Neutrophil (primary cell): ENCODE data around the gene GINS2.

Experiments
- H3K27ac ChIP-seq: fragments of 200-600 bp; sonication (generic); 2 replicates; pipeline ENCODE4 v1.5.1; 2016; ENCODE audit warnings: mild to moderate bottlenecking, moderate library complexity
- H3K27me3 ChIP-seq: fragments of 200-600 bp; sonication (generic); 2 replicates; pipeline ENCODE4 v1.6.0; 2016; ENCODE audit warnings: mild to moderate bottlenecking
- H3K36me3 ChIP-seq: fragments of 200-600 bp; sonication (generic); 2 replicates; pipeline ENCODE4 v1.5.1; 2017
- H3K4me1 ChIP-seq, 2 experiments: fragments of 200-600 bp in 1 of 2; sonication (generic) in 1 of 2; 1 replicate in 1 of 2; 2 replicates in 1 of 2; pipeline versions ENCODE4 v1.5.1 to v1.6.1; 2013 to 2016; ENCODE audit warnings: low read depth in 1 of 2, low read length in 1 of 2, mild to moderate bottlenecking in 1 of 2, moderate library complexity in 1 of 2; ENCODE audit not compliant: control insufficient read depth in 1 of 2, insufficient read depth in 1 of 2
- H3K4me3 ChIP-seq, 2 experiments: fragments of 200-600 bp in 1 of 2; sonication (generic) in 1 of 2; 1 replicate in 1 of 2; 2 replicates in 1 of 2; pipeline ENCODE4 v1.5.1; 2013 to 2016; ENCODE audit warnings: low read depth in 1 of 2, low read length in 1 of 2, mild to moderate bottlenecking in 1 of 2, moderate library complexity in 1 of 2
- H3K9me3 ChIP-seq: fragments of 200-600 bp; sonication (generic); 2 replicates; pipeline ENCODE4 v1.5.1; 2016
- TF ChIP-seq, protein P1 (sequence below): fragments of 200-600 bp; sonication (generic); IDR thresholded peaks from 2 replicates; pipeline ENCODE4 v1.5.1; 2016; ENCODE audit warnings: antibody characterized with exemption

Gene GINS2

DNA sequence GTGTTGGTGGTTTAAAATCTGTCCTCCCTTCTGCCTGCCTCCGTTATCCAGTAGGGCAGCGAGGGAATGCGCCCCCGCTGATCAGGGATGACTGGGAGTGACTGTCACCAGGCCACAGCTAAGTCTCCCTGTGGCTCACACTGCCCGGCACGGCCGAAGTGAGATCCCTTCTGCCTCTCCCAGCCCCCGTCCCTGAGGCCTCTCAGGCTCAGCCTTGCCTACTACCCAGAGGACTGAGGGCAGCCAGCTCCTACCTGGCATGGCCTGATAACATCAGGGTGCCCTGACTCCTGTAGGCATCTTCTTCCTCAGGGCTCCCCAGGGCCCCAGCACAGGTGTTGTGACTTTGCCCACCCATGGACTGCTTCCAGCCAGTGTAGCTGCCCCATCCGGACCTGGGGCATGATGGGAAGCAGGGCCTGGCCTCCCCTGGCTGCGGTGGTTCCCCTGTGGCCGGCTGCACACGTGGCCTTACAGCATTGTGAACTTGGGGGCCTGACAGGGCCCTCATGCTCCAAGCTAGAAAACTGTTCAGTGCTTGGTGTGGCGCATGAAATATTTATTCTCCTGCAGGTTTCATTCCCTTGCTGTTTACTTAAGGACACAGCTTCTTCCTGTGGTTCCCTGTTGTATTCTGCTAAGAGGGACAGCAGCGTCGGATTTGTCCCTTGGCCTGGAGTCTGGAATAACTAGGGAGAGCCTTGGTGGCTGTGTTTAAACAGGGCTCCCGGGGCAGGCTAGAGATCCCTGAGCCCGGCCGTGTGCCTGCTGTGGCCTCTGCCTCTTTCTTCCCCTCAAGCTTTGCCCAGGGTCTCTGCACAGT lies 30.0 kb downstream of the GINS2 start:
- Histone ChIP-seq H3K4me3 (no peak overlapping the region), H3K9me3 (no peaks in the 10 kb centered on the region), H3K36me3 (peaks cover 95% of the 10 kb centered on the region), H3K27ac (no peak overlapping the region), H3K27me3 (no peaks in the 10 kb centered on the region), H3K4me1 (no peaks in the 10 kb centered on the region)
- TF ChIP-seq, protein P1, sequence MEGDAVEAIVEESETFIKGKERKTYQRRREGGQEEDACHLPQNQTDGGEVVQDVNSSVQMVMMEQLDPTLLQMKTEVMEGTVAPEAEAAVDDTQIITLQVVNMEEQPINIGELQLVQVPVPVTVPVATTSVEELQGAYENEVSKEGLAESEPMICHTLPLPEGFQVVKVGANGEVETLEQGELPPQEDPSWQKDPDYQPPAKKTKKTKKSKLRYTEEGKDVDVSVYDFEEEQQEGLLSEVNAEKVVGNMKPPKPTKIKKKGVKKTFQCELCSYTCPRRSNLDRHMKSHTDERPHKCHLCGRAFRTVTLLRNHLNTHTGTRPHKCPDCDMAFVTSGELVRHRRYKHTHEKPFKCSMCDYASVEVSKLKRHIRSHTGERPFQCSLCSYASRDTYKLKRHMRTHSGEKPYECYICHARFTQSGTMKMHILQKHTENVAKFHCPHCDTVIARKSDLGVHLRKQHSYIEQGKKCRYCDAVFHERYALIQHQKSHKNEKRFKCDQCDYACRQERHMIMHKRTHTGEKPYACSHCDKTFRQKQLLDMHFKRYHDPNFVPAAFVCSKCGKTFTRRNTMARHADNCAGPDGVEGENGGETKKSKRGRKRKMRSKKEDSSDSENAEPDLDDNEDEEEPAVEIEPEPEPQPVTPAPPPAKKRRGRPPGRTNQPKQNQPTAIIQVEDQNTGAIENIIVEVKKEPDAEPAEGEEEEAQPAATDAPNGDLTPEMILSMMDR: no peak

DNA sequence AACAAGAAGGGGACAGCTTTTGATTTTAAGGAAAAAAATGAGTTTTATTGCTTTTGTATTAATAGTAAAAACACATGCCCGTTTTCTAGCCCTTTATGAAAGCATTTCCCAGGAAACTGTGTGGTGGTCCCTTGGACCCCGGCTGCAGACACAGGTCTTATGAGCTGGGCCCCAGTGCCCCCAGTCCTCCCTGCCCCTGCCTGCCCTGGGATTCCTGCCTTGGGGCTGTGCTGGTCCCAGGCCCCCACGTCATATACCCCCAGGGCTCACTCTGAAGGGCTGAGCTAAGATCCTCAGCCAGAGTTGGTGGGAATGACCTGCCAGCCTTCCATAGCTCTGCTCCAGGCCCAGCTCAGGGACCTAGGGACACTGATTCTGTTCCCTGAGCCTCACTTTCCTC lies 30.8 kb downstream of the GINS2 start:
- TF ChIP-seq, protein P1: no peak
- Histone ChIP-seq H3K27me3 (no peaks in the 10 kb centered on the region), H3K4me3 (no peak overlapping the region), H3K27ac (no peak overlapping the region), H3K4me1 (no peaks in the 10 kb centered on the region), H3K36me3 (peaks cover 90% of the 10 kb centered on the region), H3K9me3 (no peaks in the 10 kb centered on the region)

DNA sequence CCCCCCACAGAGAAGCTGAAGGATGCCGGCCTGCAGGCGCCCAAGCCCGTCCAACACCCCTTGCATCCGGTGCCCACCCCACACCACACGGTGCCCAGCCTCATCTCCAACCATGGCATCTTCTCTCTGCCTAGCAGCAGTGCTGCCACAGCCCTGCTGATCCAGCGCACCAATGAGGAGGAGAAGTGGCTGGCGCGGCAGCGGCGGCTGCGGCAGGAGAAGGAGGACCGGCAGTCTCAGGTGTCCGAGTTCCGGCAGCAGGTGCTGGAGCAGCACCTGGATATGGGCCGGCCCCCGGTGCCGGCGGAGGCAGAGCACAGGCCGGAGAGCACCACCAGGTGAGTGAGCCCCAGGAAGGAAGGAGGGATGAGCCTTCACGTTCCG lies 31.5 kb downstream of the GINS2 start:
- H3K4me3 ChIP-seq: no peak overlapping the region
- no peaks in the 10 kb centered on the region for H3K27me3 ChIP-seq
- H3K27ac ChIP-seq: no peak overlapping the region
- TF ChIP-seq, protein P1: no peak
- no peaks in the 10 kb centered on the region for H3K4me1 ChIP-seq
- peaks cover 85% of the 10 kb centered on the region for H3K36me3 ChIP-seq
- no peaks in the 10 kb centered on the region for H3K9me3 ChIP-seq

DNA sequence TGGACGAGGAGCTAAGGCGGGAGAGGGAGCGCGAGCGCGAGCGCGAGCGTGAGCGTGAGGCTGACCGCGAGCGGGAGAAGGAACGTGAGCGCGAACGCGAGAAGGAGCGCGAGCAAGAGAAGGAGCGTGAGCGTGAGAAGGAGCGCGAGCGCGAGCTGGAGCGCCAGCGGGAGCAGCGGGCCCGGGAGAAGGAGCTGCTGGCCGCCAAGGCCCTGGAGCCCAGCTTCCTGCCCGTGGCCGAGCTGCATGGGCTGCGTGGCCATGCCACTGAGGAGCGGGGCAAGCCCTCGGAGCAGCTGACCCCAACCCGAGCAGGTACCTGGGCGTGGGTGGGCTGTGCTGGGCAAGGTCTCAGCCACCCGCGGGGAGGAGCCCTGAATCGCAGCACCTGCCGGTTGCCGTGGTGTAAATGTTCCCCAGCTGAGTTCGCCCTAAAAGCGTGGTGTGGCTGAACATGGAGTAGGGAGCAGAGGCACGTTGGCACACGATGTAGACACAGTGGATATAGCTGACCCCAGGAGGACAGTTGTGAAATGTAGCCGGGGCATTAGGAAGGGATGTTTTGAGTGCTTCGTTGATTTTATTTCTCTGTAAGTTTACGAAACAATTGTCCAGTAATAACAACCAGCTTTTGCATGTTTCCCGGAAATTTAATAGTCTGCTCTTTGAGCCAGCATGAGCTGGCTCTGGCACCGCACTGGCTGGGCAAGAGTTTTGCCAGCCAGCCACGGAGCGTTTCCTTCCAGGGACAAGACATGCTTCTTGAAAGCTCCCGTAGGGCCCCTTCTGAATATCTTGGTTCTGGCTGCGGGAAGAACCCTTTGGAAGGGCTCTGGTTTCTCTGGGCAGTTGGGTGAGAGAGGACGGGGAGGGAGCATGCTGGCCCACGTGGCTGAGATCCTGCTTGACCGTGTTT lies 32.1 kb downstream of the GINS2 start:
- Histone ChIP-seq H3K36me3 (peaks cover 81% of the 10 kb centered on the region), H3K4me3 (no peak overlapping the region), H3K27me3 (no peaks in the 10 kb centered on the region), H3K9me3 (no peaks in the 10 kb centered on the region), H3K4me1 (no peaks in the 10 kb centered on the region), H3K27ac (no peak overlapping the region)
- TF ChIP-seq, protein P1: no peak

DNA sequence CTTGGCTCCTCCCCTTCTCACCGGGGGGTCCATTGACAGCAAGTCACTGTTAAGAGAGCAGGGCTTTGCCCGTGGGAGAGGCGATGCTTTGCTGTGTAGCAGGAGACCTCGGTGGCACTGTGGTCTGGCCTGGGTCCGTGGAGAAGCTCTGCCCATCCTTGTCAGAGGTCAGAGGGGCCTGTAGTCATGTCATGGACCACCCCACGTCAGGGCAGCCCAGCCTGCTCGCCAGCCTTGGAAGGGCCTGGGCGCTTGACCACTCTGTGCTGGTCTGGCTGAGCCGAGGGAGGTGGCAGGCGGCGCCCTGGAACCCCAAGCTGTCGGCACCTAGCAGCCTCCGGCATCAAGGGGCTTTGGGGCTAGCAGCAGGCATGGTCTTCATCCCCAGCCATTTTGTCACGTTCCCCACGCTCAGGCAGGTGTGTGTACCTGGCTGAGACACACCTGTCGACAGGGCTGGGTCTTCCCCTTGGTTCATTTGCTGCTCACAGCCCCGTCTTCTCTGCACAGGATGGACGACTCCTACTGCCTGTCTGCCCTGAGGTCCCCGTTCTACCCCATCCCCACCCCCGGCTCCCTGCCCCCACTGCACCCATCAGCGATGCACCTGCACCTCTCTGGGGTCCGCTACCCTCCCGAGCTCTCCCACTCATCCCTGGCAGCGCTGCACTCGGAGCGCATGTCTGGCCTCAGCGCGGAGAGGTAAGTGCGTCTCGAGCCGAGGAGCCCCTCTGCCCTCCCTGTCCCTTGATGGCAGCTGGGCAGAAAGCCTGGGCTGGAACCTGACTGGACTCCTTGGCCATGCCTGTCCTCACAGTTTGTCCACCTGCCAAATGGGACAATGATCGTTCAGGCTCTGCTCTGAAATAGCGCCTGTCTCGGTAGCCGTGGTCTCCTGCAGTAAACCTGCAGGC lies 33.3 kb downstream of the GINS2 start:
- H3K9me3 ChIP-seq: no peaks in the 10 kb centered on the region
- no peak overlapping the region for H3K4me3 ChIP-seq
- TF ChIP-seq, protein P1: no peak
- no peaks in the 10 kb centered on the region for H3K27me3 ChIP-seq
- H3K36me3 ChIP-seq: peaks cover 79% of the 10 kb centered on the region
- no peak overlapping the region for H3K27ac ChIP-seq
- no peaks in the 10 kb centered on the region for H3K4me1 ChIP-seq
